ENCODE results near the gene CEP192.

Gene CEP192

DNA sequence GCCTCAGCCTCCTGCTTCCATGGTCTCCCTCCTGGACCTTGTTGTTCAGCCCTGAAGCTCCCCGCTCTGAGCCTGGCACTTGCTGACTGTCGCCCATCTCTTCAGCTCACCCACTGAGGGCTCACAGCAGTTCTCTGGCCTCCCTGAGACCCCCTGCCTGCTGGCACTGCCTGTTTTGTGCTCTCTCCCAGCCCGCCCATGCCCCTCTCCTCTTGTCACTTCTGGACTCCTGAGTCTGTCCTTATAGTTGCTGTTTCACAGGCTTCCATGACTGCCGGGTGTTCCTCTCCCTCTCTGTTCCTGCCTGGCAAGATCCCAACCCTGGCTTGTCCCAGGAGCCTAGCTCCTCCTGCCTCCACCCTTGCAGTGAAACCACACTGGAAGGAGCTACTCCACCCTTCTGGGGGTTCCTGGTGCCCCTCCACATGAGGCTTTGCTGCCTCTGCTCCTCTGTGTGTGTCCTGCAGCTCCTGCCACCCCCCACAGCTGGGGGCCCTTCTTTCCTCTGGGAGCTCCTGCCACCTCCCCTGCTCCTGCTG, 110.6 kb downstream of the CEP192 start:
- no peak for DNase-seq

DNA sequence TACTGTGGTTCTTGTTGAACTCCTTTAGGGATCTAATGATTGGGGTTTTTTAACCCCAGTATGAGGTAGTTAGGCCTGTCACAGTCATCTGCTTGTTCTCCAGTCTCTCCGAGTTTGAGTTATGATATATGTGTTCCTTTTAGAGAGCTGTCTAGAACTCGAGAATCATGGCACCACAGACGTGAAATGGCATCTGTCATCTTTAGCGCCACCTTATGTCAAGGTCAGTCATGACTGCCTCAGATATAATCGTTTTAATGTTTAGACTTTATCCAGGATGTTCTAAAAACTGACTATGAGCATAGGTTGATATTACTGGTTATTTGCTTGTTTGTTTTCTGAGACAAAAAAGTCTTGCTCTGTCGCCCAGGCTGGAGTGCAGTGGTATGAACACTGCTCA, 112.2 kb downstream of the CEP192 start:
- no peak for DNase-seq

DNA sequence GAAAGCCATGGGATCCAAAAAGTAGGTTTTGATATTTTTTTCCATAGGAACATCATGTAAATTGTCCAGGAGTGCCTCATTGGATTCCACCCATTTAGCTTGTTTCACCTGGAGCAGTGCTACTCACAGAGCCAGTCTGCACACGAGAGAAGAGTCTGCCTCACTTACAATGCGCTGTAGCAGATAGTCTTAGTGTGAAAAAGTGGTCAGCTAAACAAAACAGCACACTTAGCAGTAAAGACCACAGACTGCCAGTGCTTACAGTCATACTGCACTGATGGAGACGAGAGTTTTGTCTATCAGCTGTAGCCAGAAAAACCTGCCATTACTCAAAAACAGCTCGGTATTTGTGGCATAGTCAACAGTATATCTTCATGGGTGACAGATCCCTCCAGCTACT, 113.9 kb downstream of the CEP192 start:
- no peak for DNase-seq

GRCh38 chr18:13107074-13107473, 115.9 kb downstream of the CEP192 start:
- peak; percentile 8 for DNase-seq

DNA sequence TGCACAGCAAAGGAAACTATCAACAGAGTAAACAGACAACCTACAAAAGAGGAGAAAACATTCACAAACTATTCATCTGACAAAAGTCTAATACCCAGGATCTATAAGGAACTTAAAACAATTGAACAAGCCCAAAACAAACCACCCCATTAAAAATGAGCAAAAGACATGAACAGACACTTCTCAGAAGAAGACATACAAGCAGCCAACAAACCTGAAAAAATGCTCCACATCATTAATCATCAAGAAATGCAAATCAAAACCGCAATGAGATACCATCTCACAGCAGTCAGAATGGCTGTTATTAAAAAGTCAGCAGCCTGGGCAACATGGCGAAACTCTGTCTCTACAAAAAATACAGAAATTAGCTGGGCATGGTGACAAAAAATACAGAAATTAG, 117.2 kb downstream of the CEP192 start:
- DNase-seq = no peak

- no peak for DNase-seq
Measured at GRCh38 chr18:13110559-13110958, 119.4 kb downstream of the CEP192 start.

DNA sequence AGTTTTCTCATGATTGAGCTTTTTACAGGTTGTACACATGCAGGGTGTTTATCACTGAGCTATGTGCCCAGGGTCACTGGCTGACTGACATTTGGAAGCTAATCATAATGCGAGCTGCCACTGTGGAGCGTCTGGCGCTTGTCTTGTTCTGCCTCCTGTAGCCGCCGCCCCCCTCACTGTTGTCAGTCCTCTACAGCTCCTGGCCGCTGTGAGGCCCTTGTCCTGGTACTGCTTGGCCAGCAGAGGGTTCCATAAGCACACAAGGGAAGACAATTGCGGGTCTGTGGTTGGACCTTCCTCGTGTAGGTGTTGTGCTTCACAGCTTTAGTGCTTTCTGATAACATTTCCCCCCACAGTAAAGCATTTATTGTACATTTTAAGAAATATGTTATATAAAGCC, 121.8 kb downstream of the CEP192 start:
- peak; percentile 37 for DNase-seq

- DNase-seq = peak; percentile 26
Measured at GRCh38 chr18:13120255-13120654, 129.1 kb downstream of the CEP192 start.

DNA sequence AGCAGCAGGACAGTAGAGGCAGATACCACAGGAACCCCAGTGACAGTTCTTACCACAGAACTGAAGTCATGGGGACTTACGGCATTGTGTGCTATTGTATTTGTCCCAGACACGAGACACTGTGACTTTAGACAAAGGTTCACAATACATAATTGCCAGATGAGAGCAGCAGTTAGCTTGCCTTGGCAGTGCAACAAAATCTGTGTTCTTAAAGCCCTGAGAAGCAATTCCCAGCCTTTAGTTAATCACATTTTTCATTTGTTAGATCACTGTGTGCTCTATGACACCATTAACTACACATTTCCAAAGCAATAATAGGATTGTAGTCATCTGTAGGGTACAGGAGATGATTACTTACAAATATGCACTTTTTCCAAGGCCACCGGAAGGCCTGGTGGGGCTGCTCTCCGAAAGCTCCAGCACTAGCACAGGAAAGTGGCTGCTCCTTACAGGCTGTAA, 129.8 kb downstream of the CEP192 start:
- peak; percentile 85 for DNase-seq

DNA sequence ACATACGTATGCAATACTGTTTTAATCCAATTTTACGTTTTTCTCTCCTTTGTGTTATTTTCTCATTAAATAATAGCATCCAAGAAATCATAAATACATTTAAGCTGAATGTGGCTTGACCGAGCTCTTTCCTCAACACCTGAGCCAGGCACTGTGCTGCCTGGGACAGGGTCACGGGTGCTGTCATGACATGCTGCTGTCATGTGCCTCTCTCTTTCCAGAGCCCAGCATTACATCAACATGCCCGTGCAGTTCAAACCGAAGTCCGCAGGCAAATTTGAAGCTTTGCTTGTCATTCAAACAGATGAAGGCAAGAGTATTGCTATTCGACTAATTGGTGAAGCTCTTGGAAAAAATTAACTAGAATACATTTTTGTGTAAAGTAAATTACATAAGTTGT, 133.2 kb downstream of the CEP192 start:
- no peak for DNase-seq

DNA sequence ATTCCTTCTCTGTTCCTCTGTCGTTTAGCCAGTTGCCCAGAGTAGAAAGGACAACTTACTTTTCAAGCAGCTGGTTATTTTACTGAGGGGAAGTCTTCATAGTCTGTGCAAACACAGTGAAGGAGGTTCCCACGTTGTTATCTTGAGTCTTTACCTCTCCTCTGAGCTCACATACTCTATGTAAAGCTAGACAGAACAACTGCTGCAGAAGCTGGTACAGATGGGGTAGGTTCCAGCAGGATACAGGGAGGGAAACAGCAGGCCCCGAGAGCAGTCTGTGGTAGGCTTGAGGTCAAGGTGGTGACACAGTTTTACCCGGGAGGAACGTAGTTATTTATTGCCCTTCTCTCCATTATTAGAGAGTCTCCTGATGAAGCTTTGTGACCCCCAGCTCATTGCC, 134.0 kb downstream of the CEP192 start:
- no peak for DNase-seq

- DNase-seq = no peak
Measured at GRCh38 chr18:13126966-13127598, 135.9 kb downstream of the CEP192 start.

DNA sequence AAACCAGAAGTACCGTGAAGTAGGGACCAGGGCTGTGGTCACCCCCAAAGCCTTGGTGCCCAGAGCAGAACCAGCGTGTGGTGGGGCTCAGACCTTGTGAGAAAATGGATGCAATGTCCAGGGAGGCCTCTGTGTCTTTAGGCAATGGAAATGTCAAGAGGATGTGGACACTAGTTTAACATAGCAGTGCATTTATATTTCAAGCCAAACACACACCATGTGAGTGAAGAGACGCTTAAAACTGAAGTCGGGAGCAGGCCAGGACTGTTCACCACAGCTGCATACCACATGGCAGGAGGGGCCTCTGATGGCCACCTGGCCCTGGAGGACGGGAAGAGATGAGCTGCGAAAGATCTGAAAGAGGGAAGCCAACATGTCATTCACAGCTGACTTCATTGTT, 140.1 kb downstream of the CEP192 start:
- DNase-seq = no peak

- no peak for DNase-seq
Measured at GRCh38 chr18:13134551-13135401, 143.6 kb downstream of the CEP192 start.

DNA sequence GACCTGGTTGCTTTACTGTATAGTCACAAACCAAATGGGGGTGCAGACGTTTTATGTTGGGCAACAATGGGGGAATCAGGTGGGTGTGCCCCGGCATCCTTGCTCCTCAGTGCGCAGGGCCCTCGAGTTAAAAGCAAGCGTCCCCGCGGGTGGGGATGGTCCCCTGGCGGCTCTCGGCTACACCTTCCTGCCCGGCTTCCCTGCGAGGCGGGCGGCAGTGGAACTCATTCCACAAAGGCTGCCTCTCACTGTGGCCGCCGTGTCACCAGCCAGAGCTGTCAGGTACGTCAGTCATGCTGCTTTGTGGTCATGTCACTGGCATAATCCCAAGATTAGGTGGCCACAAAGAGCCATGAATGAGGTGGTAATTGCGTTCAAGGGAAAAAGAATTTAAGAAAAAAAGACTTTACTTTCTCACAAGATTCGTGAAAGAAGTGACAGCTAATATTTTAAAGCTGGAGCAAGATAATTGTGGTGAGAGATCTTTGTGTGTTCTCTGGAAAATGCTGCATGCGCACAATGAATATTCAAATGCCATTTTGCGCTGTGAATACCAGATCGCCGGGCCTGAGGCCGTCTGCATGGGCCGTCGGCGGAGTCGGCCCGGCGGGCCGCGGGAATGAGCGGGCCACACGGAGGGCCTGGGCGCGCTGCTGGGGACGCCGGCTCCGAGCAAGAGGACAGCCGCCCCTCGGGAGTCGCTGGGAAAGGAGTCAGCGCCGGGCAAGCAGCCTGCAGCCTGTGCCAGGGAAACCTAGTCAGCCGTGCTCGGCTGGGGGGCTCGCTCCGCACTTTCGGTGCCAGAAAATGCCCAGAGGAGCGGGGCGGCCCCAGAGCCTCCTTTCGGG, 145.1 kb downstream of the CEP192 start:
- peak; percentile 42 for DNase-seq

DNA sequence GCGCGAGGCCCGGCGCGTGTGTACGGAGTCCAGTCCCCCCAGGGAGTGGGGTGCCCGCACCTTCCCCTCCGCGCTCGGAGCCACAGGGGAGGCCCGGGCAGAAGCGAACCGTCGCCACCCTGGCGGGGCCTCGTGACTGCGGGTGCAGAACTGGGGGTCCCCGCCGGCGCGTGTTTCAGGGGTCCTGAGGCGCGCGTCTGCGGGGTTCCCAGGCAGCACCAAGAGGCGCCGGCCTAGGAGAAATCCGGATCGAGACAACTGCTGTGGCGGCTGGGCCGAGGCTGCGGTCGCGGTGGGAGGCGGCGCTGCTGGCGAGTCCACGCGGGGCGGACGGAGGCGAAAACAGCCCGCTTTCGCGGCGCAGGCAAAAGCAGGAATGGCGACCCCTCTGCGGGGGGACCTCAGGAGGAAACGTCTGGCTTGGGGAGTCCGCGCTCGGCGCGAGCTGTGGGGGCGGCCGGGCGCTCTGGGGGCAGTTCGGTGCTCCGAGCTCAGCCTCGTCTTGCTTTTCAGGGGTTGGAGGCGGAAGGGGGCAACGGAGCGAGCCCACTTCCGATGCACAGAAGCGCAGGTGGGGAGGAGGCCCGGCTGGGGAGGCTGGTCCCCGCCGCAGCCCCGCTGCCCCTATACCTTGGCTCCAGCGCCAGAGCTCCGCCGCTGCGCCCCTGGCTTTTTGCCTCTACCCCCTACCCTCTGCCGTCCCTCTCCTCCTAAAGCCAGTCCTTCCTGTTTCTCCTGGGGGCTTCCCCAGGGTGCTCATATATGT, 145.9 kb downstream of the CEP192 start:
- peak; percentile 21 for DNase-seq

DNA sequence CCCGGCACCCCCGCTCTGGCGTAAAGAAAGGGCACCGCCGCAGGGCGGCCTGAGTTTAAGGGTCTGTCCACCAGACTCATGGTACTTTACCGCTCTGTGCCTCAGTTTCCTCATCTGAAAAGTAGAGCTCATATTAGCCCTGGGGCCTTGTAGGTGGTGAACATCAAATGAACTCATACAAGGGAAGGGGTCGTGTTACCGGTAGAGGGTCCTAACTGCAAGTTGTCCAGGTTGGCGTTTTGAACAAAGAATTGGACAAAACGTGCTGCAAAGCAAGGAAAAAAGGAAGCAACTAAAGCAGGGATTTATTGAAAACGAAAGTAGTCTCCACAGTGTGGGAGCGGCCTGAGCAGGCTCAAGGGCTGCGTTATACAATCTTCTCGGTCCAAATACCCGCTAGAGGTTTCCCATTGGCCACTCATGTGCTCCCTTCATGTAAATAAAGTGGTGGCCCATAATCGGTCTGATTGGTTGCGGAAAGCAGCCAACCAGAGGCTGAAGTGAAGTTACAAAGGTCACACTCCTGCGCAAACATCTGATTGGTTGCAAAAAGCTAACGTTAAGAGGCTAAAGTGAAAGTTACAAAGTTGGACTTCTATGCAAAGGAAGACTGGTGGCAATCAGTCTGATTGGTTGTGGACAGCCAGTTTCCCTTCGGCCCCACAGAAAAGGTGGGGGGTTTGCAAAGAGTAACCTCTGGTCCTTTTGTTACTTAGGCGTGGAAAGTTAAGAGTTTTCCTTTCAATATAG, 146.7 kb downstream of the CEP192 start:
- DNase-seq = no peak

DNA sequence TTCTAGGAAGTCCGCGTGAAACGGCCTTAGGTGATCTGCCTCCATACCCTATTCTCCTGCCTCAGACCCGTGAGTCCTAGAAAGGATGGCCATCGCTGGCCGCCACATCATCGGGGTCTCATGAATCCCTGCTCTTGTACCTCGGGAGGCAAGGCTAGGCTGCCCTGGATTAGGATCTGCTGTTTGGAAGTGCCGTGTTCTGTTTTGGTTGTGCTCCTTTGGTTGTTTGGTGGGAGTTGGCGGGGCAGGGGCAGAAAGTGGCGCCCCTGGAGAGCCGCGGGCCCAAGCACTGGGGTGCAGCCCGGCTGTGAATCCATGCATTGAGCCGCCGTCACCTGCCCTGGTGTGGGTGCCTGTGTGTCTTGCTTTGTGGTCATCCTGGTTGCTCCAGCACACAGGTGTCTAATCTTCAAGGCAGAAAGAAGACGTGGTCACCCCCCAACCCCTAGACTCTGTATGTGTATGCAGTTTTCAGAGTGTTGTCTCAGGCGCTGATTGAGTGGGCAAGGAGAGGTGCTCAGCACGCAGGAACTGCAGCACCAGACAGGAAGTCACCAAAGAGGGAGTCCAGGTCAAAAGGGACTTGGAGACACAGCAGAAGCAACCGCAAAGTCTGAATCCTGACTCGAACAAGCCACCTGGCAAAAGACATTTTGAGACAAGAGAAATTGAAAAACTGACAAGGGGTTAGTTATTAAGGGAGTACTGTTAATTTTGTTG, 147.4 kb downstream of the CEP192 start:
- DNase-seq = no peak

GRCh38 chr18:13139885-13140450, 148.8 kb downstream of the CEP192 start:
- DNase-seq = no peak

- DNase-seq = no peak
Measured at GRCh38 chr18:13141209-13141608, 150.0 kb downstream of the CEP192 start.
